ENCODE data around the gene PKDCC.
A peak's percentile ranks its signal among the peaks of the same experiment; 100 is the strongest.

The PKDCC gene

GRCh38 chr2:42047488-42048298 lies at the start of gene PKDCC:
Gene PKDCC, plus strand, starts transcription at chr2:42048021. Its CDS starts 179 bp downstream, at chr2:42048200.
- peak within 1 kb of the TSS; percentile 99 for H3K4me3 ChIP-seq (ENCODE audit: low read depth, low read length)
- TF ChIP-seq CTCF (IDR thresholded peaks at IDR 0.05; ENCODE audit: low read depth, low read length), result no peak

DNA sequence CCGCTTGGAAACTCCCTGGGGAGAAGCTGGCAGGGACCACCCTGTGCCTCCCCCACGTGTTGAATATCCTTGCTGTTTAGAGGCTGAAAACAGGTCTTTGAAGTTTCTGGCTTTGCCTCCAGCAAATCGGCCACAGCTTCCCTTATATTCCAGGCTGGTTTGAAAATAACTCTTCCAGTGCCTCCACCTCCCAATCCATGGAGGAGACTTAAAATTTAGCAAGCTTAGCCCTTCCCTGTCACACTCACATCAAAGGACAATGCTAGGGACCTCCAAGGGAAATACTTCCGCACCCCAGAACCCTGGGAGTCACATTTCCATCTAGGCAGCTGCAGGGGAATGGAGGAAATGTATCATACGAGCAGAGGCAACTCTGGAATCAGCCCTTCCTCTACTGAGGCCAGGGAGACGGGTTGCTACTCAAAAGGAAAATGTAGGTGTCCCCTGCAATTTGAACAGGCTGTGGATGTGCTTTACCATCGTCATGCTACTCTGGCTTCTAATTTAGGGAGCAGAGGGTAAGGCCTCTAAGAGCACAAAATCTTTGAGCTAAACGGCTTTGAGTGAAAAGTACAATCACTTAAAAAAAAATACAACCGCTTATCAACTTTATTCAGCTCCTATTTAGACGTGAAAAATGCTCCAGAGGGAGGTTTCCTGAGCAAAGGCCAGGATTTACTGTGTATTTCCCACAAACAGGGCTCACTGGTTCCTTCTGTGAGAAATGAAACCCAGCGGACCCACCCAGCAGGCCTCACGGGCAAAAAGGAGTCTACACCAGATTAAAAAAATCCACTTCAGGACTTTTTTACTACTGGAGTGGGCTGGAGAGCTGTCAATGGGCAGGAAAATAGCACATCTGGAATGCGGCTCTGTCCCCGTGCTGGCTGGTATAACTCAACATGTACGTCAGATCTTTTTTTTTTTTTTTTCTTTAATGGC lies 49.4 kb upstream of the PKDCC start:
- TF ChIP-seq CTCF (IDR thresholded peaks at IDR 0.05; ENCODE audit: low read depth, low read length), result no peak
- H3K4me3 ChIP-seq (ENCODE audit: low read depth, low read length), result no peak overlapping the region

- no peak for TF ChIP-seq CTCF (IDR thresholded peaks at IDR 0.05; ENCODE audit: low read depth, low read length)
Observed at GRCh38 chr2:41999128-41999480, 48.7 kb upstream of the PKDCC start.

GRCh38 chr2:41999592-42000281 lies 48.1 kb upstream of the PKDCC start:
- no peak for TF ChIP-seq CTCF (IDR thresholded peaks at IDR 0.05; ENCODE audit: low read depth, low read length)

More at GRCh38 chr2:41999128-41999480, 48.7 kb upstream of the PKDCC start:
- no peak overlapping the region for H3K4me3 ChIP-seq (ENCODE audit: low read depth, low read length)

DNA sequence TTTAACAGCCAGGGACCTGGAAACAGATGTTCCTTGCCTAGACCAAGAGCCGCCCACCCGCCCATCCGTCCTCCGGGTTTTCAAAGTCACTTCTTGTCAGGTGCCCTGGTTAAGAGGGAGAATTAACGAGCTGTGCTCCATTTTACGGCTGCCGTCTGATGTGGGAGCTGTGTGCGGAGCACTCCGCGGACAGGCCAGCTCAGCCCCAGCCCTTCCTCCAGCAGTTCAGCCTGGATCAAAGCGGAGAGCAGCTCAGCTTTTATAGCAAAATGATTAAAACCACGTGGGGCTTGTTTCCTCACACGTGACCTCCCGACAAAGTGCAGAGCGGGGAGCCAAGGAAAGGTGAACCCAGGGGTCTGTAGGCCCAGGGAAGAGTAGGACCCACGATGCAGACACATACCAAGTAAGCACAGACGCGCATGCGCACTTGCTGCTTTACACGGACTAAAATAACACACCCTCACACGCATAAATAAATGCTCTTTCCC lies 46.1 kb upstream of the PKDCC start:
- no peak overlapping the region for H3K4me3 ChIP-seq (ENCODE audit: low read depth, low read length)
- TF ChIP-seq CTCF (IDR thresholded peaks at IDR 0.05; ENCODE audit: low read depth, low read length), result no peak

More at GRCh38 chr2:41999592-42000281, 48.1 kb upstream of the PKDCC start:
- H3K4me3 ChIP-seq (ENCODE audit: low read depth, low read length), result no peak overlapping the region

DNA sequence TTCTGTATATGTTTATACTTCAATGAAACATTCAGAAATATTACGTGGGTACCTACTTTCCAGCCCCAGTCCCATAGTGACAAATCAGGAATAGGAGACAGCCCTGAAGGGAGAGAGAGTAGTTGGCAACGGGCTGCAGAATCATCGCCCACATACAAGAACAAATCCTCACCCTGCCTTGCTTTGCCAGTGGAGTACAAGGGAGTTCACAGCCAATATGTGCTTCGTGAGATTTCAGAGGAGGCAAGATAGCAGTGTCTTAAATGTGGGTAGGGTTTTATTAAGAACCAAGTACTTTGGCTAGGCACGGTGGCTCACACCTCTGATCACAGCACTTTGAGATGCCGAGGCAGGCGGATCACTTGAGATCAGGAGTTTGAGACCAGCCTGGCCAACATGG lies 40.3 kb upstream of the PKDCC start:
- no peak for TF ChIP-seq CTCF (IDR thresholded peaks at IDR 0.05; ENCODE audit: low read depth, low read length)

More for the DNA sequence above, 40.3 kb upstream of the PKDCC start:
- no peak overlapping the region for H3K4me3 ChIP-seq (ENCODE audit: low read depth, low read length)
